HG02938 (cell line): ENCODE measurements around the gene SH3BP4.

Experiments used
- ATAC-seq: cut with Tn5 transposase; IDR thresholded peaks from one replicate; pipeline ENCODE4 v1.9.1; 2021; ENCODE audit warnings: mild to moderate bottlenecking, moderate library complexity; ENCODE audit not compliant: unreplicated experiment

SH3BP4 gene

DNA sequence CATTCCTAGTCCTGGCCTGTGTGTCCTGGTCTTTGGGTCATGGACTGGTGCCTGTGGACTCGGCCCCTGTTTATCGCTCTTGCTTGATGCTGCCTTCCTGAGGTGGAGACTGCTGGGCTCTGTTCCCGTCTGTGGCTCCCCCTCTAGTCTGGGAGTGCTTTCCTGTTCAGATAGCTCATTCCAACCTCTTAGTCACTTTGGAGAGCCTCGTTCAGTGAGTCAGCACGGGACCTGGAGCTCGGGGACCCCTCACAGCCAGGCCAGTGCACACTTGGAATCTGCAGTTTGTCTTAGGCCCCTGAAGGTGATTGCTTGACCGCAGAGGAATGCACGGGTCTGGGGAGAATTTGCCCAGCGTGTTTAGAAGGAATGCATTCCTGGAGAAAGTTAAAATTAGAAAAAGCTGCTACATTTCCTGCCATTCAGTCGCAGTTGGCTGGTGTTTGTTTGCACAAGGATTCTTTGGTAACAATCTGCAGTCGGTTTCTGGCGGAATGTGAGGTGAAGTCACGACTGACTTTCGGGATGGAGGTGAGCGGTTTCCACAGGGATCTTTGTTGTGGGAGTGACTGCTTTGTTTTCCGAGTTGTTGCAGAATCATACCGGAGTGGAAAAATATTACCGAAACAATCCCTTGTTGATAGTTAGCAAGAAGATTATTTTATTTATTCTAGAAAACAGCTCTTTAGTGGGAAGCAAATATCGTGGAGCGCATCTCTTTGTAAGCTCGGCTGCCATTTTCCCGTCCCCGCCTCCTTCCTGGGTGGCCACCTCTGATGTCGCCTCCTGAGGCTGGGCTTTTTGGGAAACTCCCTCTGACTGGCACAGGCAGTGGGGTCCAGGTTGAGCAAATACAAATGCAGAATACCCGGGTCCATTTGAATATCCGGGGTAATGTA lies 29.6 kb downstream of the SH3BP4 start:
- ATAC-seq = no peak

DNA sequence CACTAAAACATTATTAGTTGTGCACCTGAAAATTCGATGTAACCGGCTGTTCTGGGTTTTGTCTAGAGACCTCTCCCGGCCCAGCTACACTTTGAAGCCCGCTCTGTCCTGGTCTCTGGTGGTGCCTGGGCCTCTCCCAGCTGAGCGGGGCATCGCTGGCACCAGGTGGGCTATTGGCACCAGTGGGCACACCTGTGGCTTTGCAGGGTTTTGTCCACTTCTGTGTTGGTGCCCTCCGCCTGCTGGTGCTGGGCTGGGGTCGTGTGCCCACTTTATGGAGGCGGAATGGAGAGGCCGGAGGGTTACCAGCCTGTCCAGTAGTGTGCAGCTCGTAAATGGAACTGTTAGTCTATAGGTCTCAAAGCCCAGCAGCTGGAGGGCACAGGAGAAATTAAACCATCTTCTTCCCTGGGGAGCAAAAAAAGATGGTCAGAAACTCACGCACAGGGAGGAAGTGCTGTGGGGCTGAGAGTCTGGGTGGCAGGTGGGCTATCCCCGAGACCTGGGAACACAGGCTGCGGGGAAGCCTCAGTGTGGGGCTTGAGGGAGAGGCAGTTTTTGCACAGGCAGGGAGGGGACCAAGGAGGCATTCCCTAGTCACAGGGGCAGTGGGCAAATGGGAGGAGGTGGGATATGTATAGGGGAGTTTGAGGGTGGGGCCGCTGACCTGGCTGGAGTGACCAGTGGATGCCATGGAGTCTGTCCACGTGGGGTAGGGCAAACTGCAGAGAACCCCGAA lies 30.4 kb downstream of the SH3BP4 start:
- ATAC-seq = no peak

DNA sequence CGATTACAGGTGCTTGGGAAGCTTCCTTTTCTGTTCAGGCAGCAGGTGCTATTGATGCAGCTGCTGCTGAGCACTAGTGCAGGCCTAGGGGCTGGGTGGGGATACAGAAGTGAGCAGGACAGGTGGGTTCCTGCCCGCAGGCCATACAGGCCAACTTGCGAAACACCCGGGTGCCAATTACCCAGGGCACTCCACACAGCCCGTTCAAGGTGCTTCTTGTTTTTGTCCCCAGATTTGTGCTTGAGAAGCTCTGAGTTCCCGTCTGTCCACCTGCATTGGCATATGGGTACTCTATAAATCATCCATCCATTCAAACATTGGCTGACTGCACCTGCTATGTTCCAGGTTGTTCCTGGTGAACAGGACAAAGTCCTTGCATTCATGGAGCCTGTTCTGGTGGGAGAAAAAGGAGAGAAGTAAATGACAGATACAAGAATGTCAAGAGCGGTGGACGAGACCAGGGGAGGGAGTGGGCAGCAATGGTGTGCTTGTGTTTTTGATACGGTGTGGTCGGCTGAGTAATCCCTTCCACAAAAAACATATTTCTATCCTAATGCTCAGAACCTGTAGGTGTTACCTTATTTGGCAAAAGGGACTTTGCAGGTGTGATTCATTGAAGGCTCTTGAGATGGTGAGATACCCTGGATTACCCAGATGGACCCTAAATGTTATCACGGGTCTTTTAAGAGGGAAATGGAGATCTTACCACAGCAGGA lies 31.4 kb downstream of the SH3BP4 start:
- no peak for ATAC-seq

DNA sequence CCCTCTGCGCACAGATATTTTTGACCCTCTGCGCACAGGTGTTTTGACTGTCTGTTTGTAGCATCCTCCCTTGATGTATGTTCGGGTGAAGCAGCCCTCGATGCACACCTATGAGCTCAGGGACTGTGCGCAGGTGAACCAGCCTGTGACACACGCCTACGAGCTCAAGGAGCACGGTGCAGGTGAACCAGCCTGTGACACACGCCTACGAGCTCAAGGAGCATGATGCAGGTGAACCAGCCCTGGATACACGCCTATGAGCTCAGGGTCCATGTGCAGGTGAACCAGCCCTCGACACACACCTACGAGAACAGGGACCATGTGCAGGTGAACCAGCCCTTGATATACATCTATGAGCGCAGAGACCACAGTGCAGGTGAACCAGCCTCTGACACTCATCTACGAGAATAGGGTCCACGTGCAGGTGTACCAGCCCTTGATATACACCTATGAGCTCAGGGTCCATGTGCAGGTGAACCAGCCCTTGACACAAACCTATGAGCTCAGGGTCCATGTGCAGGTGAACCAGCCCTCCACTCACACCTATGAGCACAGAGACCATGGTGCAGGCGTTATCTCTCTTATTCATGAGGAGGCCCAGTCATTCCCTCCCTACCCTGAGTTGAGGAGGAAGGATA lies 33.9 kb downstream of the SH3BP4 start:
- ATAC-seq = no peak

DNA sequence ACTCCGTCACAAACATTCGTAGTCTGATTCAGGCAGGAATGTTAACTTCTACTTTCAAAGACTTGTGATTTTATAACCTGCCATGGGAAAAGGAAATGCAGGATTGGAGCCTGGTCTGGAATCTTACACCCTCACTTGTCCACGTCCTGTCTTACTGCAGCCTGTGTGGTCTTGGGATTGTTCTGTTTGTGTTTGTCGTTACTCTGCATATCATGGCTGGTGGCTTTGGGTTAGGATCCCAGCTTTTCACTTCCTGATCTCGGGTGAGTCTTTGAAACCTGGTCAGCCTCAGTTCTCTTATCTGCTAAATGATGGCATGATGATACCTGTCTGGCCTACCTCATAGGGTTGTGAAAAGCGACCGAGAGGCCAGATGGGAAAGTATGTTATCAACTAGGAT lies 34.6 kb downstream of the SH3BP4 start:
- no peak for ATAC-seq

DNA sequence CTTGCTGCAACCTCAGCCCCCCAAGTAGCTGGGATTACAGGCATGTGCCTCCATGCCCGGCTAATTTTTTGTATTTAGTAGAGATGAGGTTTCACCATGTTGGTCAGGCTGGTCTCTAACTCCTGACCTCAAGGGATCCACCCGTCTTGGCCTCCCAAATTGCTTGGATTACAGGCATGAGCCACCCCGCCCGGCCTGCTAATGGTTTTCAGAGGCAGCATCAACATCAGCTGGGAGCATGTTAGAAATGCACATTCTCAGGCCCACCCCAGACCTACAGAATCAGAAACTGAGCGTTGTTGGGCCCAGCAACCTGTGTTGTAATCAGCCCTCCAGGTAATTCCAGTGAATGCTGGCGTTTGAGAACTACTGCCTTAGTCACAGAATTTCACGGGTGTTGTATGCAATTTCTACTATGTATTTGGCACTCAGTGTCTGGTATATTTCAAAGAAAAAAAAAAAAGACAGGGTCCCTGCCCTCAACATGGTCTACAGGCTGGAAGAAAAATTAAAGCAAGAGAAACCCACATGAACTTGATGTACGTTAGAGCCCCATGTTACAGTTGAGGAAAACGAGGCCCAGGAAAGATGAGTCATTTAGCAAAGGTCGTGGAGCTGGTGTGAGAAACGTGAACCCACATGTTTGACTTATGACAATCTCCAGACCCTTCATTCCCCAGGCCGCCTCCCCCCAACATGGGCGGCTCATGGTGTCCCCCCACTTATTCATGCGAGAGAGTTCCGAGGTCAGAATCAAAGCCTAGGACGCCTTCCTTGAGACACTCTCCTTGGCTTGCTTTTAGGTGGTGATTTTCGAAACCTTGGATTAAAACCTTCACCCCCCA lies 35.3 kb downstream of the SH3BP4 start:
- ATAC-seq = no peak

DNA sequence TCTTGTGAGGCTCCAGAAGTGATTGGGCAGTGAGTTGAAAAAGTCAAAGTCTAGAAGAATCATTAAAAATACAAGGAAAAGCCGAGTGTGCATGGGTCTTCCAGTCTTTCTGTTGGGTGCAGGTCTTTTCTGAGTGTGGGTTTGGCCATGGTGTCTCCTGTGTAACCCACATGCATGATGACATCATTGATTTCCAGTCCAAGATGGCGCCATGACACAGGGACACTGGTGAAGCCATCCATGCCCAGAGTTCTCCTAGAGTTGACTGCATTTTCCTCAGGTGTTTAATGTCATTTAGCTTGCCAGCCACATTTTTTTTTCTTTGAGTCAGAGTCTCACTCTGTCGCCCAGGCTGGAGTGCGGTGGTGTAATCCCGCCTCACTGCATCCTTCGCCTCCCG lies 35.9 kb downstream of the SH3BP4 start:
- ATAC-seq = no peak

DNA sequence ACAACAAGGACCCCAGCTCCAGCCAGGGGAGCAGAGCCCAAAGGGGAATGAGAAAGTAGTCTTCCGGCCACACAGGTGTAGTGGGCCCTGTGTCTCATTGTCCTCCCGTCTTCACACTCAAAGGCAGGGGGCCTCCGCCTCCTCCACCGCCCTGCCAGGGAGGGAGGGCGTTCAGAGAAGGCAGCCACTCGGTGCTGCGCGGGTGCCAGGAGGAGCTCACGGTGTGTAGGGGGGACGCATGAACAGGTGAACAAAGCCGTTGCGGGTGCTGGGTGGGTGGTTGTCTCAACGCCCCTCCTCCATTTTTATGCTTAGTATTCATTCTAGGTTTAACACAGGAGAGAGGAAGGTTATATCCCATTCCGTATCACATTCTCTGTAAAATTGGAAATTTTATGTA lies 36.7 kb downstream of the SH3BP4 start:
- no peak for ATAC-seq

DNA sequence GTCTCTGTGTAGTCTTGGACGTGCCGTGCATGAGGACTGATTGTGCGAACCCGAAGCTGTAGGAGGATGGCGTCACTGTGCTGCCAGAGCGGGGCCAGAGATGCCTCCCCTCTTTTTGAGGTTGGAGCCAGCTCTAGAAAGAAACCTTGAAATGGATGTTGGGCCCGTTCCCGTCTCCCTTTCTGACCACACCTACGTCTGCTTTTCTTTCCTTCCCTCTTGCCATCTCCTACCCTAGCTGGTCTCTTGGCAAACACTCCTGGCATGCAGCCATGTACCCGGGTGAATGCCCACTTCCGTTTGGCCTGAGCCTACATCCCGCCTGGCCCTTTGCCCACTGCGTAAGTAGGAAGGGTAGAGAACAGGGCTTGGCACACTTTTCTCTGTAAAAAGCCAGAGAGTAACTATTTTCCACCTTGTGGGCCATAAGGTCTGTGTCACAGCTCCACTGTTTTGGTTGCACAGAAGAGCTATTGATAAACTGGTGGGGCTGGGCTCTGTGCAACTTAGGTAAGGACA lies 37.4 kb downstream of the SH3BP4 start:
- ATAC-seq = no peak

DNA sequence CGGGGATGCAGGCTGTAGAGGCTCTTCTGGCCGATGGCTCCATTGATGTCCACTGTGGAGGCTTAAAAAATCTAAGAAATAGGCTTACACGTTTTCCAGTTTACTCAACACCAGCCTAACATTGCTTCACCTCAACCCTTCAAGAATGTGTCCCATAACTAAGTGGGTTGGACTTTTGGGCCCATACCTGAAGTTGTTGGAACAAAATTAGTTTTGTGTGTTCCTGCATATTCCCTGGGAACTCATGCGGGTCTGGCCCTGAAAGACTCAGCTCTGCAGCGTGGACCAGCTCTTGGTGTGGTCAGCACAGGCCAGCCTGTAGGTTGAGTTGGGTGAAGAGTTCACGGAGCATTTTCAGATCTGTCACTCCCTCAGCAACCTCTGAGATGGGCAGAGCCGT lies 38.5 kb downstream of the SH3BP4 start:
- no peak for ATAC-seq

DNA sequence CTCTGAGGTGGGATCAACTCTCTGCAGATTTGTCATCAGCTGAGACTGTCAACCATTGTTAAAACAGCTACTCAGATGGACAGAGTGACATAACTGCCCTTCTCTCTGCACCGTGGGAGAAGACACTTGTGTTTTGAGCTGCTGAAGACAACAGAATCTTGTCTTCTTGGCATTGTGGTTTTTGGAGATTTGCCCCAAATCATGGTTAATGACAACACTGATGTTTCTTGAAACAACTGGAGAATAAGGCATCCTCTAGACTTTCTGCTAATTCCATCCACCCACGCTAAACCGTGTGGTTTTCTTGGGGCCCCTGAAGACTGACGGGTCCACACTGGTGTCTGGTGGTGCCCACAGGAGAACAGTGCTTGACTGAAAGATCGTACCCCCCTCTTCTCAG lies 39.5 kb downstream of the SH3BP4 start:
- no peak for ATAC-seq

DNA sequence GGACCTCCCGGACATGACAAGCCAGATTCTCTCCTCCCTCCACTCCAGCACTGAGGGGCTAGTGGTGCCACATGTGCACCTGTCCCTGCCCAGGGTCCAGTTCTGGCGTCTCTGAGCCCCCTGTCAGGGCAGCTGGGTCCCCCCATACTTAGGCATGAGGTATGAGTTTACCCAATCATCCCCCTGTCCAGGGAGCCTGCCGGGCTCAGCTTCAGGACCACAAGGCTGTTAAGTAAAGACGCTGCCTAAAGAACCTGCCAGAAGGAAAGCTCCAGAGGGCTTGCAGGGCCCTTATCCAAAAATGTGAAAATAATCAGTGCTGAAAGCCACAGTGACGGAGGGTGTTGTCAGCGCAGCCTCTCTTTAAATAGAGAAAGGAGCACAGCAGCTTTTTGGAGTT lies 40.0 kb downstream of the SH3BP4 start:
- ATAC-seq = no peak

DNA sequence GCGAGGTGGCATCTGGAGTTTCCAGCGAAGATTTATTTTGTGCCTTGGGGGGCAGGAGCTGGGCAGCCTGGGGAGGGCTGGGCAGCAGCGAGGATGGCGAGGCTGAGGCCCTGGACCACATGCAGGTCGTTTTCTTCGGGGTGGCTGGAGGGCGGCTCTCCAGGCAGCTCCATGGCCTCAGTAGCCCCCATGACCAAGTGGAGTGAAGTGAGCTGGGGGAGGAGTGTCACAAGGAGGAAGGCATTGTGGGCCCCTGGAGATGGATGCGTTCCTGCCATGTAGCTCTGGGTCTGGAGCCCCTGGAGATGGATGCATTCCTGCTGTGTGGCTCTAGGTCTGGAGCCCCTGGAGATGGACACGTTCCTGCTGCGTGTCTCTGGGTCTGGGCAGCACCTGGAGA lies 40.4 kb downstream of the SH3BP4 start:
- no peak for ATAC-seq

DNA sequence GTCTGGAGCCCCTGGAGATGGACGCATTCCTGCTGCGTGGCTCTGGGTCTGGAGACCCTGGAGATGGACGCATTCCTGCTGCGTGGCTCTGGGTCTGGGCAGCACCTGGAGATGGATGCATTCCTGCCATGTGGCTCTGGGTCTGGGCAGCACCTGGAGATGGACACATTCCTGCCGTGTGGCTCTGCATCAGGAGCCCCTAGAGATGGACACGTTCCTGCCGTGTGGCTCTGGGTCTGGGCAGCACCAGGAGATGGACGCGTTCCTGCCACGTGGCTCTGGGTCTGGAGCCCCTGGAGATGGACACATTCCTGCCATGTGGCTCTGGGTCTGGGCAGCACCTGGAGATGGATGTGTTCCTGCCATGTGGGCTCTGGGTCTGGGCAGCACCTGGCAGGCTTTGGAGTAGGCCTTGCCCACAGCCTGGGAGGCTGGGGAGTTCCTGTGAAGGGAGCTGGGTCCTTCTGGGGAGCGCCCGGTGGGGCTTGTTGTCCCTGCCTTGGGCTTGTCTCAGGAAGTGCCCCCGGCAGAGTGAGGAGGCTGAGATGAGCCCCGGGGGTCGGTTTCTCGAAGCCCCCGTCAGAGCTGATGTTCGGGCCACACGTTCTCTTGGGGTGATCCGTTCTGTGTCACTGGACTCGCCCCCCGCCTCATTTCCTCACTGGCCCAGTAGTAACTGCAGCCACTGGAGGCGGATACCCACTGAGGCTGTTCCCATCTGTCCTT lies 41.0 kb downstream of the SH3BP4 start:
- ATAC-seq = no peak

DNA sequence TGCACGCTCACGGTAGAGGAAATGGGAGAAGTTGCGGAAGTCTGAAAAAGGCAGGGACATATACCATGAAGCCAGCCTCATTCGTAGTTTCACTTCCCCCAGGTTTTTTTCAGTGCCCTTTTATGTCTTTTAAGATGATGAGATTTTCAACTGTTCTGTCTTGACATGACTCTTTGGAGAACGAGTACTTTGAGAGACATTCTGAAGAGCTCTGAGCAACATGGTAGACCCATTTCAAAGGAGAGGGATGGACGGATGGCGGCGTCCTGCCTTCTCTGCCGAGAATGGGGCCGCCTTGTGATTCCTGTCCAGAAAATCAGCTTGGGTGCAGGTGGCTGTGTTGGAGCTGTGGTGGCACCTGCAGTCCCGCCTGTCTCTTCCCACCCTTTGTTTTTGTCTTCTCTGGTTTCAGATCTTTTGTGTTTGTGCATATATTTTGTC lies 41.7 kb downstream of the SH3BP4 start:
- no peak for ATAC-seq

DNA sequence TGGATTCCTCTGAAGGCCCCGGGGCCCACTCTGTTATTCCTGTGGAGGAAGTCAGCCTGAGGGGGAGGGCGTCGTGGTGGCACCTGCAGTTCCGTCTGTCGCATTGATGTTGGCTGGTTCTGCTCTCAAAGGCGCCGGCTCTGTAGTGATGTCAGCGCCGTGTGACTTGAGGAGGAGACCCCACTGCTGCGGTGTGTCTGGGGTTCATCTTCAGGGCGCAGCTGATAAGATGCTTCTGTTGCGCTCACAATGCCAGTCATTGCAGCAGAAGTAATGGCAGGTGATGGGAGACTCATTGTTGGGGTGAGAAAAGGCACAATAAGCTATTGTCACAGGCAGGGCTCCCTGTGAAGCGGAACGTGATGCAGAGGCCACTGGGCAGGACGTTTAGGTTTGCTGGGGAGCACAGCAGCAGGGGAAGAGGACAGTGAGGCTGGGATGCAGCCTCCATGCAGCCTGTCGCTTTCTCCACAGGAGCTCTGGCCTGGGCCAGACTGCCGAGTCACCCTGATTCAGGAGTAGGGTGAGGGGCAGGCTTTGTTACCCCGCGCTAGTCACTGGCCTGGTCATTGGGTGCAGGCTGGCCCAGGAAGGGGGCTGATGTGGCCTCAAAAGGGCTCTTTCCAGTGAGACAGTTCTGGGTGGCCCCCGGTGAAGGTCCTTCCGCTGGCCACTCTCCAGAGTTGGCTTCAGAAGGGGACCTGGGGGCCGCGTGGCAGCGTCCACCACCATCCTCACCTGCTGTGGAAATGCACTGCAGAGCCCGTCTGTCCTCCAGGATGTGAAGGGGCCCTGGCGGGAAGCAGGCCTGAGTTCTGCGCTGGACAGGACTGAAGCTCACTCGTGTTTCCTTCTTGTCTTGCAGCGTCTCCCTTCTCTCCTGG lies 42.9 kb downstream of the SH3BP4 start:
- ATAC-seq = no peak

DNA sequence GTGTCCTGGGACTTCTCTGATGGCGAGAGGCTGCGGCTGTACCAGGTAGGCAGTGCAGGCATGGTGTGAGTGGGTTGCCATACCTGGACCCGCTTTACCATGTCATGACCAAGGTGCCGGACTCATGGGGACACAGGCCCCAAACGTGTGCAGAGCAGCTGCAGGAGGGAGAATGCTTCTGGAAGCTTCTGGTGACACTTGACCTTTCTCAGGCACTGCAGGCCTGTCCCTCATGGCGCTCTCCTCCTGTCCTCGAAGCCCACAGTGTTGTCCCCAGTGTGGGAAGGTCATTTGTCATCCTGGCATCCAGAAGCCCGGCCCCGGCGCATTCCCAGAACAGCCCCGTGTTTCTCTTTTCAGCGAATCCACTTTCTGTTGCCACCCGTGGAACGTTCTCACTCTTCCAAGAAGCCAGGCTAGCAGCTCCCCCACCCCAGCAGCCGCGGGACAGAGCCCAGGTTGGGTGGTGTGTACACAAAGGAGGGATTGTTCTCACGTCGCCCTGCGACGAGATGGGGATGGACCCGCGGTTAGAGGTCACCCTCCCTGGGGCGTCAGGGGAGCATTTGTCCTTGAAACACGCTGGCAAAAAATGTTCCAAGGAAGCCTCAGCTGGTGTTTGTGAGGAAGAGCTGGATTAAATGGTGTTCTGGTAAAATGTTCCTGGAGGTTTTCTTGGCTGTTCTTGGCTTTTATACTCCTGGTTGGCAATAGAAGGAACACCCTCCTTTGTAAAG lies 43.7 kb downstream of the SH3BP4 start:
- no peak for ATAC-seq
